Lung (tissue), 12 donors: ENCODE data around the gene PALD1. TPM values are rescaled to one million over a fixed set of nuclear protein-coding genes. Genes with fewer than 3 reads are reported as not detected.
A peak's percentile ranks its signal among the peaks of the same experiment; 100 is the strongest.

Experiments used
- ATAC-seq: fragments of 200-7000 bp; cut with Tn5 transposase; one replicate; pipeline ENCODE4 v1.9.1; 2020; ENCODE audit warnings: moderate number of reproducible peaks; ENCODE audit not compliant: insufficient read depth, low FRiP score
- DNase-seq, 3 donors: peaks; one replicate each; pipeline ENCODE4 v3.0.0-alpha.2; 2013 to 2017
- H3K27ac ChIP-seq, 2 donors: one replicate each; pipeline ENCODE4 v1.5.1; 2013; ENCODE audit warnings: mild to moderate bottlenecking in 2 of 2, moderate library complexity in 2 of 2, control low read depth in 1 of 2, inconsistent platforms in 1 of 2, low read depth in 1 of 2, low read length in 1 of 2
- H3K27me3 ChIP-seq, 3 donors: one replicate each; pipeline ENCODE4 v1.5.1; 2013; ENCODE audit warnings: low read length in 2 of 3; ENCODE audit not compliant: control insufficient read depth in 3 of 3, insufficient read depth in 3 of 3
- H3K36me3 ChIP-seq, 4 donors: one replicate each; pipeline ENCODE4 v1.5.1; 2013; ENCODE audit warnings: low read length in 4 of 4, mild to moderate bottlenecking in 1 of 4, moderate library complexity in 1 of 4; ENCODE audit not compliant: control insufficient read depth in 4 of 4, insufficient read depth in 4 of 4
- H3K4me1 ChIP-seq, 5 donors: one replicate each; pipeline ENCODE4 v1.5.1; 2013; ENCODE audit warnings: low read length in 5 of 5, mild to moderate bottlenecking in 2 of 5, moderate library complexity in 1 of 5; ENCODE audit not compliant: control insufficient read depth in 5 of 5, insufficient read depth in 5 of 5
- H3K4me3 ChIP-seq: one replicate; pipeline ENCODE4 v1.5.1; 2013; ENCODE audit warnings: mild to moderate bottlenecking, control low read depth, moderate library complexity
- H3K9ac ChIP-seq, 2 donors: one replicate each; pipeline ENCODE4 v1.5.1; 2013; ENCODE audit warnings: low read length in 2 of 2, control low read depth in 1 of 2; ENCODE audit not compliant: insufficient read depth in 1 of 2
- H3K9me3 ChIP-seq, 4 donors: one replicate each; pipeline ENCODE4 v1.5.1; 2013; ENCODE audit warnings: low read length in 3 of 4, mild to moderate bottlenecking in 1 of 4, moderate library complexity in 1 of 4; ENCODE audit not compliant: control insufficient read depth in 4 of 4, insufficient read depth in 3 of 4
- CTCF ChIP-seq: IDR thresholded peaks from 2 replicates; pipeline ENCODE4 v1.5.1; 2012; ENCODE audit warnings: mild to moderate bottlenecking; ENCODE audit errors: control extremely low read depth, extremely low read depth
- WGBS, 2 donors: extraction: QIAGEN DNeasy Blood & Tissue Kit; methylation state at CpG; one replicate each; pipeline ENCODE4 v1.1.7; 2013; 5-methylcytosine and 5-hydroxymethylcytosine counted together
- polyA plus RNA-seq, 2 donors: library from polyadenylated mRNA; stranded (reverse); fragments of 200-250 nt; gene quantifications; one replicate each; pipeline ENCODE4 v1.2.1, GENCODE V29; 2013
- total RNA-seq, 2 donors: library from RNA; depleted of rRNA in 1 of 2; stranded (reverse); fragments of >200 nt in 1 of 2; gene quantifications; one replicate each; pipeline ENCODE4 v1.2.1, GENCODE V29; 2014 to 2021
- donor health status: control.
- donor health status: control.
- donor health status: Bipolar disorder and iron deficiency.
- donor health status: healthy.
- donor health status: DM: yes; HTN: yes; CAD: no.

The PALD1 gene
- total and polyA plus RNA-seq, 4 donors = 10.5 to 19.7 (median 15.6) TPM

- no peak for ATAC-seq
- Histone ChIP-seq H3K36me3 (no peaks in the 10 kb centered on the region), H3K27me3 (peaks cover 0 to 2% (median 0%) of the 10 kb centered on the region in 3 donors), H3K9me3 (no peaks in the 10 kb centered on the region), H3K4me1 (peaks cover 0 to 22% (median 0%) of the 10 kb centered on the region in 5 donors), H3K4me3 (no peak overlapping the region), H3K9ac (no peak overlapping the region), H3K27ac (no peak overlapping the region)
- no peak for DNase-seq
- no peak for TF ChIP-seq CTCF
- 95 to 98% methylated on average over 24 of the region's 24 CpGs for WGBS, 2 donors
These were observed 122.2 kb downstream of the PALD1 start for GRCh38 chr10:70600512-70601395.

DNA sequence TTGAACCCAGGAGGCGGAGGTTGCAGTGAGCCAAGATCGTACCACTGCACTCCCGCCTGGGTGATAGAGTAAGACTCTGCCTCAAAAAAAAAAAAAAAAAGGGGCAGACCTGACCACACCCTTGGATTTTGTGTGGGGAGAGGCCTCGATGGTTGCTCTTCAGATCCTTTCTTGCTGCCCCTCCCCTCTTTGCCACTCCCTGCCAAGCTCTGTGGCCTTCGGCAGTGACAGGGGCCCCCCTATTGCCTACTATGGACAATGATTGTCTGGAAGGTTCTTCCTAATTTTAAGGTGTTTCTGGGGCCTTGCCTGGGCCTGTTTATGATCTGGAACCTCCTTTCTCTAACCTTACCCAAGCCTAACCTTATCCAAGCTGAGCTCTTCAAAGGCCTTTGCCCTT, 123.2 kb downstream of the PALD1 start:
- H3K9ac ChIP-seq = no peak overlapping the region
- no peak overlapping the region for H3K27ac ChIP-seq
- H3K4me1 ChIP-seq = peaks cover 0 to 12% (median 0%) of the 10 kb centered on the region in 5 donors
- H3K9me3 ChIP-seq = no peaks in the 10 kb centered on the region
- DNase-seq (no peak), ATAC-seq (no peak)
- no peak overlapping the region for H3K4me3 ChIP-seq
- no peak for TF ChIP-seq CTCF
- no peaks in the 10 kb centered on the region for H3K36me3 ChIP-seq
- H3K27me3 ChIP-seq = peaks cover 0 to 2% (median 0%) of the 10 kb centered on the region in 3 donors
- WGBS, 2 donors = 87 to 97% methylated on average over 5 of the region's 5 CpGs

DNA sequence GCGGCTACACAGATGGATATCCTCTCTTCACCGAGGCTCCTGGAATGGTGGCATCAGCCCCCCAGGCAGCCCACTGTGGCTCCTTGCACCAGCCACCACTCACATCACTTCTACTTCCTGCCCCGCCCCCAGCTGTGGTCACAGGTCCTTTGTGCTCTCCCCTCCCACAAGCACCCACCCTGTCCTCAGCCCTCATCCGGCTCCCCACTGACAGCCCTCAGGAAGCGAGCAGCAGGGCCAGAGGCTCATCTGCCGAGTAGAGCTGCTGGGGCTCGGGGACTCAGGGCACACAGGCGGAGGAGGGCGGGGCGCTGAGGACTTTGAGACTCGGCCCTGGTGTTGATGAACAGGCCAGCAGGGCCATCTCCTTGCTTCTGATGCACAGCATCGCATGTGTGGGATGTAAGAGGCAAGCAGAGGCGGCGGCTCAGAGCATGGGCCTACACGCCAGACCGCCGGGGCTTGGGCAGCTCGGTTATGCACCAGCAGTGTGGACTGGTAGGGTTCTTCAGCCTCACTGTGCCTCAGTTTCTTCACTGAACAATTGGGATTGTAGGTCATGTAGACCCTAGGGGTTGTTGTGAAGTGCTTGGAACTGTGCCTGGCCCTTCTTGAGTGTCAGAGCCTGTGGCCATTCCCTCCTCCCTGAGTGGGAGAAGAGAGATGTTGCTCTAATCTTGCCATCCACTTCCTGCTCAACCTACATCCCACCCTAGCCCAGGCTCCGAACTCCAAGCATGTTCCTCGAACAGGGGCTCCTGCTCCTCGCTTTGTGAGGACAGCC, 124.3 kb downstream of the PALD1 start, which contains the start of gene PRF1:
Gene PRF1 (minus strand): TSS at position 77 of the 784 bp plus-strand sequence. CDS start 1,839 bp downstream, outside the sequence.
- Histone ChIP-seq H3K9me3 (no peaks in the 10 kb centered on the region), H3K27ac (no peak within 1 kb of the TSS), H3K4me1 (peaks cover 0 to under 1% (median 0%) of the 10 kb centered on the region in 5 donors), H3K4me3 (no peak within 1 kb of the TSS), H3K9ac (no peak within 1 kb of the TSS), H3K36me3 (no peaks in the 10 kb centered on the region), H3K27me3 (peaks cover 0 to 2% (median 0%) of the 10 kb centered on the region in 3 donors)
- ATAC-seq = peak; percentile 39
- no peak for TF ChIP-seq CTCF
- no peak for DNase-seq
- 82 to 85% methylated on average over 21 of the region's 21 CpGs for WGBS, 2 donors
